NCI-H446 treated with DMSO at 0.1 percent for 48 hours (cell line): ENCODE results near the gene BCAR1.
"Not testable (repeated sequence)": the region's sequence is repeated elsewhere in the genome, so short reads cannot be mapped to it uniquely, and the experiment has no call there.

Experiments used
- DNase-seq: peaks from one replicate; lab custom pipeline; 2025; lab: John Stamatoyannopoulos, UW

The BCAR1 gene

DNA sequence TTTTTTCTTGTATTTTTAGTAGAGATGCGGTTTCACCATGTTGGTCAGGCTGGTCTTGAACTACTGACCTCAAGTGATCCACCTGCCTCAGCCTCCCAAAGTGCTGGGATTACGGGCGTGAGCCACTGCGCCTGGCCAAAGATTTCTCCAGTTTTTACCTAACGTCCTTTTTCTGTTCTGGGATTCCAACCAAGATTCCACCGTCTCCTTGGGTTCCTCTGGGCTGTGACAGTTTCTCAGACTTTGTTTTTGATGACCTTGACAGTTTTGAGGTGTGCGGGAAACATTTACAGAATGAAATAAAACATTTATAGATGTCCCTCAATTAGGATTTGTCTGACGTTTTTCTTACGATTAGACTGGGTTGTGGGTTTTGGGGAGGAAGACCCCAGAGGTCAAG, 17.9 kb upstream of the BCAR1 start:
- DNase-seq, result not testable (repeated sequence)

DNA sequence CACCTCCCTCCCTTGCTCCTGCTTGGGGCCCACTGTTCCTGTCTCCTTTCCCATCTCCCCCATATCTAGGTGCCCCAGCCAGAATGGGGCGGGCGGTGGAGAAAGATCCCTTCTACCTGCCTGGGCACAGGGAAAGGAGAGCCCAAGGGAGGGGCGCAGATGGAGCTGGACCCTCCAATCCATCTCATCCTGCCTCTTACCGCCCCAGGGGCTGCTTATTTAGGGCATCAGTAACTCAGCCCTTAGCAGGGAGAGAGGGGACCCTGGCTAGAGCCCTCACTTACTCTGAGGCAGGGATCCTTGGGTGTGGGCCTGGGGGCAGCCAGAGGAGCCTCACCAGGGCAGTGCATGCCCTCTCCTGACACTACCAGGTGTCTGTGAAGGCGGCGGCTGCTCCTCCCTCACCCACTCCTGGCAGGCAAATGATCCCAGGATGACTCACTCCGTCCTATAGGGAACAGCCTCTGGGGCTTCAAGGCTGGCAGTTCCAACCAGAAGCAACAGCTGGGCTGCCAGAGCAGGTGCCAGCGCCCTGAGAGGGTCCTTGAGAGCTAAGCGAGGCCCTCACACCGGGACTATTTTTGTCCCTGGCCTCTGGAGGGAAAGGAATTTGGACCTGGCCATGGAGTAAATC, 16.3 kb upstream of the BCAR1 start:
- peak; percentile 82 for DNase-seq

DNA sequence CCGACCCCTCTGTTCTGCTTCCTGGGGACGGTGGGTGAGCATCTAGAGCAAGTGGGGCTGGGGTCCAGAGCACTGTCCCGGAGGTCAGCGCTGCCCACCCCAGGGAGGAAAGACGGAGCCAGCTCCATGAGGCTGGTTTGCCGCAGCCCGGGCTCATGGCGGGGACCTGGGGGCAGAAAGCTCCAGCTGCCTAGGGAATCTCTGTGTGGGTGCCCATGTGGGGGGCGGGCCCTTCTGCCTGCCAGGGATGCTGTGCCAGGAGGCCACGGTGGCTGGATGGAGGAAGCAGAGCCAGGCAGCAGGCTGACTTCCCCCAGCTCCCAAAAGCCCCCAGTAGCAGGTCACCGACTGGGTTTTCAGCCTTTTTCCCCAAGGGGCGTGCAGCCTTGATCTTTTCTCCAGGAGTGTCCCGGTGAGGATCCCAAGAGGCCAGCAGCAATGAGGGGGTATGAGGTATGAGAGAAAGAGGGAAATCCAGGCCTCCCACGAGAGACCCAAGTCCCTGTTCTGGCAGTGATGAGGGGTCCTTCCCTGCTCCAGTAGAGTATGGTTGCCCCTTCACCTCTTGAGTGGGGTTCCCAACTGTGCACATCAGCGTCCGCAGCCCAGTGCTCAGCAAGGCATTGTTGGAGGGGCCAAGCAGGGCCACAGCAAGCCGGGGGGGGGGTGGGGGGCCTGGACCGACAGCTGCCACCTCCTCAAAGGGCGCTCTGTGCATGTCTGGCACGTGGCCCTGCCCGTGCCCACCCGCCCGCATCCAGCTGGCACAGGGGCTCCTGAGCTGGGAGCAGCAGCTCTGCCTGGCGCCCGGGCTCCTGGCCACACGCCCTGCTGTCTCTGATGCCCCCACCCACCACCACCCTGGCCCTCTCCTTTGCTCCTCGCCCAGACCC, 15.6 kb upstream of the BCAR1 start:
- DNase-seq, result peak; percentile 65

DNA sequence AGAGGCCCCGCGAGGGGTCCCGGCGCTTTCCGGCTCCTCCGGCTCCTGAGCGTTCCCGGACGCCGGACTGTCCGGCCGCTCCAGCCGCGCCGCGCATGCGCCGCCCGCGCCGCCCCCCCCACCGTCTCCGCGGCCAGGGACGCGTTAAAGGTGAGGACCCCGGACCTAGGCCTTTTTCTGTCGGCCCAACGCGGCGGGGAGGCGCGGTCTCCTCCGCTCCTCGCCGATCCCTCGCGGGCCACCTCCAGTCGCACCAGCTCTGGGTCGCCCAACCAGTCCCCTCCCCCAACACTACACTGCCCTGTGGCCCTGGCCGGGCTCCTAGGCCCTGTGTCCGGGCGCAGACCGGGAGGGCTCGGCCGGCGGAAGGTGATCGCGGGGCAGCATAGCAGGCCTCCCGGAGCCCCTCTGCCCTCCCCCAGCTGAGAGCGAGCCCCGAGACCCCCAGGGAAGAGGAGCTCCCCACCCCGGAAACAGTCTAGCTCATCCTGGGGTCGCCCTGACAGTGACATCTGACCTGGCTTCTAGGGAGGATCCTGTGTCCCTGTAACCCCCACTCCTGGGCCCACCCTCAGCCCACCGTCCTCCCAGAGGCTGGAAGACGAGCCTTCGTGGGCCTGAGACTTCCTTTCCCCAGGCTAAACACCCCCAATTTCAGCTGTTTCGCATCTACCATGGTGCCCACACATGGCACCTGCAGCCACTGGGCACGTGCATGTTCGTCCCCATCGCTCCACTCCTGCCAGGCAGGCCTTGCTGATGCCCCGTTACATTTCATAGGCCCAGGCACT, 14.7 kb upstream of the BCAR1 start:
- DNase-seq, result no peak

DNA sequence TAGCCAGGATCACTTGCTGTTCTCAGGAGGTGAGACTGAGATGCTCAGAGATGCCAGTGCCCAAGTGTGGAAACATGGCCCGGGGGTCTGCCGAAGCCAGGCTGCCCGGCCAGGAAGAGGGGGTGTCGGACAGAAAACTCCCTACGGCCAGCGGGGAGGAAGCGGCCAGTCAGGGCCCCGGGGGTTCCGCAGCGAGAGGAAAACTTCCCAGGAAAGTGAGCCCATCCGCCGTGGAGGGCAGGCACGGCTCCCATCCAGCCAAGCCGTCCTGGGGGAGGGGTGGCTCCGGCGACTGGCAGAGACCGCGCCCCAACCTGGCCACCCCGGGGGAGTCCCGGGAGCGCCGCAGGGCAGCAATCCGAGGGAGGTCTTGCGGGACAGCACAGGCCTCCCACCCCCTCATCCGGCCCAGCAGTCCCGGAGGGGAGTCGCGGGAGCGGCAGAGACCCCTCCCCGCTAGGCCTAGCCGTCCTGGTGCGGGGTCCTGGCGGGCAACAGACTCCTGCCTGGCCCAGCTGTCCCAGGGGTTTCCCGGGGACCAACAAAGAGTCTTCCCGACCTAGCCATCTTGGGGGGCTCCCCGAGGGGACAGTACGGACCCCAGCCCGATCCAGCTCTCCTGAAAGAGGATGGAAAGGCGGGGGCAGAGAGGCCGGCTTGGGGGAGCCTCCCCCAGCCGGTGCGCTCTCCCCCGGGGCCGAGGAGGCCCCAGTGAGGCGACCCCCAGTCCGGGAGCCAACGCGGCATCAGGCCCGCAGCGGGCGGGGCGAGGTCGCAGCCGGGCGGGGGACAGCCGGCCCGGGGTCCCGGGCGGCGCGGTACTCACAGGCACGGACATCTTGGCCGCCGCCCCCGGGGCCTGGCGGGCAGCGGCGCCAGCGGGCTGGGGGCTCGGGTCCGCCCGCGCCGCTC, 13.8 kb upstream of the BCAR1 start:
- DNase-seq, result no peak

DNA sequence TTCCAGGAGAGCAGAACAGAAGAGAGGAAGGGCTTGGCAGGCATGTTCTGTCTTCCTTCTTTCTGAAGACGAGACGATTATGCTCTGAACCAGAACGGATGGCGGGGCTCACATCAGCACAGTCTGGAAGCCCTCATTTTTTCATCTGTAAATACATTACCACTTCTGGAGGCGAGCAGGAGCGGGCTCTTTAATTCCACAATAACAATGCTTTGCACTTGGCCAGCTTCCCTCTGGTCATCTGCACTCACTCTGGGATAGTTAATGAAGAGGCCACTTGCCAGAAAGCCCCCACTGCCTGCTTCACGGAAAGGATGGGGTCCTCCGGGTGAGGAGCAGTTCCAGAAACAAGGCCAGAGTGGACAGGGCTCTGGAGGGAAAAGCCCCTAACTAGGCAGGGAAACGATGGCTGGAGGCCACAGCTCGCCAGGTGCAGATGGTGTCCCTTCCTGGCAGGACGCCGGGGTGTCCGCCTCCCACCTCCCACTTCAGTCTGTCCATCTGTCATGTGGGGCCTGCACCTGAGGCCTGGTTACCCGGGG, 13.1 kb upstream of the BCAR1 start:
- DNase-seq, result peak; percentile 46

DNA sequence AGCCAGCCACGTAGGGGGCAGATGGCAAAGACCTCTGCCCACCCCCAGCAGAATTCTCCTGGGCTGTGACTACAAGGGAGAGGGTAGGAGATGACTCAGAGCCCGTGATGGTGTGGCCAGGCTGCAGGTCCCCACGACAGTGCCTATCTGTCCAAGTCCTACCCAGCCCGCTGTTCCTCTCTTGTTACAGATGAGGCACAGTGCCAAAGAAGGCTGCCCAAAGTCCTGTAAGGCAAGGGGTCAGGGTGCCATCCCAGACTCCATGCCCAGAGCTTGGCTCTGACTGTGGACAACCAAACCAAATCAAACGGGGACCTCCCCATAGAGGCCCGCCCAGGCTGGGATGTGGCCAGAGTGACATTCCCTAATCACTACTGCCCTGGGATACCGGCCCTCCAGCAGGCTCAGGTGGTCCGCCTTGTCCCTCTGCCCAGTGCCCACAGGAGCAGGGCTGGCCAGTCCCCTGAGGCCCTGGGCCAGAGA, 12.6 kb upstream of the BCAR1 start:
- peak; percentile 46 for DNase-seq

DNA sequence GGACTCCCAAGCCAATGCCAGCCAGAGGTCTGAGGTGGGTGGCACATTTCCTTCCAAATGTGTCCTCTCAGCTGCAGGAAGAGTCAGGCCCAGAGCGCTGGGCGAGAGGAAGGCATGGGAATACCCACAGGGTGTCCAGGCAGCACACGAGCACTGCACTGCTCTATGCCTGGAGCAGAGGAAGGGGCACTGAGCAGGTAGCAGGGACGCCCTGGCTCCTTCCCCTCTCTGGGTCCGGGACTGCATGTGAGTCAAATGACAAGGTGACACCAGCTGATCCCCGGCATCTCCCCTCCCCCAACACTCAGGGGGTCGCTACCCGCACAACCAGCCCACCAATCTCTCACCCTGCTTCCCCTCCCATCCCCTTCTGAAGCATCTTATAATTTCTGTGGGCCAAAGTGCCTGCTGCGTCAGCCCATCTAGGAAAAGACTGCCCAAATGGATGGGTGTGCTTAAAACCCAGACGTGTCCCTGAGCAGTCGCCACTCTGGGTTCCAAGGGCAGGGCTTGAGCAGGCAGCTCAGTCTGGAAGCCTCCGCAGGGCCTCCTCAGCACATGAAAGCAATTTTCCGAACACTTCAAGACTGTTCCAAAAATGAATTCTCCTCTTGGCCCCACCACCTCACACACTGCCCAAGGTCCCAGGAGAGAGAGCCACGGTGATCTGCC, 12.0 kb upstream of the BCAR1 start:
- DNase-seq, result no peak

DNA sequence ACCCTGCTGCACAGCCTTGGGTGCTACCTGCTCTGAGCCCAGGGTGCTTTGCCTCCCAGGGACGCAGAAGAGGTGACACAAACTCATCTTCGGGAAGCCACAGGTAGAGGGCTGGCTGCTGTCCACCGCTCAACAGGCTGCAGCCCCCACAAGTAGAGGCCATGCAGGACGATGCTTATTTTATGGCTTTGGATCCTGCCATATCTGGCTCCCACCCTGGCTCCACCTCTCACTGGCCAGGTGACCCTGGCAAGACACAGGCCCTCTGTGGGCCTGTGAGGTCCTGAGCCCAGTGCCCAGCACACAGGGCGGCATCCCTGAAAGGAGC, 11.3 kb upstream of the BCAR1 start:
- no peak for DNase-seq

DNA sequence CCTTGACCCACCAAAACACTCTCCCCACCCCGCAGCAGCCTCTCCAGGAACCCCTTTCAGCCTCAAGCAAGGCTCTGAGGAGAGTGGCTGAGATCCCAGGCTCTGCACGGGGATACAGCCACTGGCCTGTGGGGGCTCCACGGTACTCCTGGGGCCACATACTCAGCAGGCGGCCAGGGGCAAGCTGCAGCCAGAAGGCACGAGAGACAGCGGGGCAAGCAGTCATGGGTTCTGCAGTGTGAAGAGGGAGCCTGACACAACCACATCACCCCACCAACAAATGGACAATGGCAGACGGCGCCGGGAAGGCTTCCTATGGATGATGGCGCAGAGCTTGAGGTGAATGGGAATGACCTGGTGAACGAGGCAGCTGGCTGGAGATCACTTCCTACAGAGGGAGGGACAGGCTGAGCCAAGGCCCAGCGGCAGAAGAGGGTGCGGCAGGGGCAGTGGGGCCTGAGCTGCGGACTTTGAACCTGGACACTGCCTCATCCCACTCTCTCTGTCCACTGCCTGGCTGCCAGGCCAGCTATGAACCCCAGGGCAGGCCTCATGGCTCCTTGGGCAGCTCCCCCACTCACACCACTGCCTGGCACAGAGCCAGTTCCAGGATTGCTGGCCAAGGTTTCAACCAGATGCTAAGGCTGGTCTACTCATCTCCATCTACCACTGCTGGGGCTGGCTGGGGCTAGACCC, 10.8 kb upstream of the BCAR1 start:
- no peak for DNase-seq

DNA sequence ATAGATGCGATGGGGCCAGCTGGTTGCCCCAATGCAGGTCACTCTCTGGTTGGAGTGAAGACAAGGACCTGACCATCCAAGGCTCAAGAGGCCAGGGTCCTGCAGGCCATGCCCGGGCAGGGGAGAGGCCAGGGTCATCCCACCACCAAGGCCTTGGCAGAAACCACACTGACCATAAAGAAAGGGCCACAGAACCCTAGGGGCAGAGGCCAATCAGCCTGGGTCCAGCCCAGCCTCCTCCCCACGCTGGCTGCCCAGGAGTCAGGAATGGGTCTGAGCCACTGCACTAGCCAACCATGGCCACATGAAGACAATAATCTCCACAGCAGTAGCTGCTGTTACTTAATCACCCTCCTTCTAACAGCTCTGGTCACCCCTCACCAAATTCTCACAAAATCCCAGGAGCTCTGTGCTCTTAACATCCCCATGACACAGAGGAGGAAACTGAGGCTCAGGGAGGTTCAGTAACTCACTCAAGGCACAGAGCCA, 10.2 kb upstream of the BCAR1 start:
- no peak for DNase-seq

DNA sequence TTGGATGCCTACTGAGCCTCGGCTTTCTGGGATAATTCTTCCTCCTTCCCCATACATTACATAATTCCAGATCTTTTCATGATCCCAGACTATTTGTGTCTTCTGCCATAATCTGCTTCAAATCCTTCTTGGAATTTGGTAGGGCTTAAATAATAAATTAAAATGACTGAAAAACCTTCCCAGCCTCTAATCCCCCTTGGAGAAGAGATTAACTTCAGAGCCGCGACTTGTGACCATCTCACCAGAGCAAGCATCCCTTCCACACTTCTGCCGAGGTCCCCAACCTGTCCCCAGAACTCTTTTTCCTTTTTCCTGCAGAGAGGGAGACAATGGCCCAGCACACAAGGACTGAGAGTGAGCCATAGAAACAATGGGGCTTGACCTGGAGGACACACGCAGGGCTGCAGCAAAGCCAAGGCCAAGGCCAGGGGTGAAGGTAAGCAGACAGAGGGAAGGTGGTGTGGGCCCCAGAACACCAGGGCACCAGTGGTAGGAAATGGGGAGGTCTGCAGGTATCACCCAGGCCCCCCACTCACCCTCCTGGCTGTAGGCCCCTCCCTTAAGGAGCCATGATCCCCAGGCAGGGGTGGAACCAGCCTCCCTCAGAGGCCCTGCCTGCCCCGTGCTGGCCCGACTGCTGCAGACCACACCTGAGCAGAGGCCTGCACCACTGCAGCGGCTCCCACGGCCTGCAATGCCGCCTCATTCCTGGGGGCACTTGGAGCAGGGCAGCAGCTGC, 9.6 kb upstream of the BCAR1 start:
- no peak for DNase-seq

DNA sequence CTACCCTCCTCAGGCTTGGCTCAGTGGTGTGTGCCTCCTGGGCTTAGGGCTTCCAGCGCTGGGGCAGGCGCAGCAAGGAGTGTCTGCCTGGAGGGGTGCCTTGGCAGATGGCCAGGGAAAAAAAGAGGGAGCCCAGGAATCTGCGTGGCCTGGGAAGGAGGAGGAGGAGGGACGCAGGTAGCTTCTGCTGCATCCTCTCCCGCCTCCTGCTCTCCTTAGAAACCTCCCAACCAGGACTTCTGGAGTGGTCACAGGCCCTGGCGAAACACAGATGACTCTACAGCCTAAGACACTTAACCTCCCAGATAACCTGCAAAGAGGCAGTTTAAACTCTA, 7.3 kb upstream of the BCAR1 start:
- DNase-seq, result no peak

DNA sequence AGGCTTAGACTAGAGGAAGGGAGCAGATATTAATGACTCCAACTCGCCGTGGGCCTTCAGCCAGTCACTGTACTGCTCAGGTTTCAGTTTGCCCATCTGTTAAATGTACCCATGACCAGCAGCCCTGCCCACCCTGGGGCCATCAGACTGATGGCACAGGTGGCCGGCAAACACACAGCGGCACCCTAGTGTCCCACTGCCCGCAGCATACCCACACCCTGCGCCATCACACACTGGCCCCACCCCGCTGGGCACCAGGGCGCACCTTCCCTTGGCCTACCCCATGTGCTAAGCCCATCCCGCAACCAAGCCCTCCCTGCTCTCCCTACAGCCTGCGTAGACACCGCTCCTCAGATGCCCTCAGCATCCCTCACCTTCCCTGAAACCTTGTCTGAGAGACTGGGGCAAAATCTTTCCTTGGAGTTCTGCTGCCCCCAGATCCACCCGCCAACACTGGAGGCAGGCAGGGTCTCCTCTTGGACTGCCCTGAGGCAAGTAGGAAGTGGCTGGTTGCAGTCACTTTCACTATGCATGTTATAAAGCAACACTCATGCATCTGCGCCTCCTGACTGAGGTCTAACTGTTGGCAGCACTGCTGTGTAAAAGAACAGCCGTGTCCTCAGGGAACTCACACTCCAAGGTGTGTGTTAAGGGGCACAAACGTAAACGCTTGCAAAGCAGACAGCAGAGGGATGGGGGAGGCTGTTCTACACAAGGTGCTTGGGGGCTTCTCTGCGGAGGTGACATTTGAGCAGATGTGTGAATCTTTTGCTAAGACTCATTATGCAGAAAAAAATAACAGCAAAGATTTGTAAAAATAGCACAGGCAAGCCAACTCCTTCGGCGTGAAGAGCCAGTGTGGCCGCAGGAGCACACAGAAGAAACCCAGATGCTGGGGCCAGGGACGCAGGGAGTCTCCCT, 6.7 kb upstream of the BCAR1 start:
- no peak for DNase-seq

DNA sequence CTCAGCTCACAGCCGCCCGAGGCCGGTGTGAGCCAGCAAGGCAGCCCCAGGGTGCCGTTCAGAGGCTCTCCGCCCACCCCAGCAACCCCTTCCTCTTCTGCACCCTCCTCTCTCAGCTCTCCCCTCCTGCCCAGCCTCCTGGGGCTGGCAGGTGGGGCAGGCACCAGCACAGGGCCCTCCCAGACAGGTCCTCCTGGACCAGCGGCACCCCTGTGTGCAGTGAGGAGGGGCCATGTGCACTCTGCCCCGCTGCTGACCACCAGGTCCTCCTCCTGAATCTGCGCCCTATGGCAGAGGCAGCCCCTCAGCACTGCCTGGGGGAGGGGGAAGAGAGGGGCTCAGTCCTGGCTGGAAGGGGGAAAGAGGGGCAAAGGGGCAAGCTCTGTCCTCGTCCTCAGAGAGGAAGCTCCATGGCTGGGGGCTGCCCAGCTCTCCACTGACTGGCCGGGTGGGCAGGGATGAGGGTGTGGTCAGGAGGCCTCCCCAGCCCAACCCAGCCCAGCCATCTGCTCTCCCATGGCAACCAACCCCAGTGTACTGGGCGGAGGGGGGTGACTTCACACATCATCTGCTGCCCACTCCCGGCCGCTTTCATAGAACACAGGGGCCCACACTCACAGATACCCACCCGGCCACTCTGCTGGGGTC, 5.4 kb upstream of the BCAR1 start:
- DNase-seq, result no peak

DNA sequence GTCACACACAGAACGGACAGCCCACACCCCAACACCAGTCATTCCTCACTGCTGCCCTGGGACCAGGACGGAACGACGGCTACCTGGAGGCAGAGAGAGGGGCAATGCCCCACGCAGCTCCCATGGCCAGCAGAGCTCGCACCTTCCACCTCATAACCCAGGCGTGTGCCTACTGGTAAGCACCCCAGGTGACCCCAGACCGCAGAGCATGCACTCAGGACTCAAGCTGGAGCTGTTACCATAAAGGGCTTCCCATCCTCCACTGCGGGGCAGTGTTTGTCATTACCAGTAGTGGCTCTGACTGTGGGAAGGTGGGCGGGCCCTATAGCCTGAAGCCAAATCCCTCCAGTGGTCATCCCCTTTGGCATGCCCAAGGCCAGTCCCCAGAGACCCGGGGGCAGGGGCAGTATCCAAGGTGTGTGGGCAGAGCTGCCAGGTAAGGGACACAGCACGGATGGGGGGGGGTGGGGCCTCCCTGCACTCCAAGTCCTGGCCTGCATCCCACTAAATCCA, 4.7 kb upstream of the BCAR1 start:
- DNase-seq, result no peak

DNA sequence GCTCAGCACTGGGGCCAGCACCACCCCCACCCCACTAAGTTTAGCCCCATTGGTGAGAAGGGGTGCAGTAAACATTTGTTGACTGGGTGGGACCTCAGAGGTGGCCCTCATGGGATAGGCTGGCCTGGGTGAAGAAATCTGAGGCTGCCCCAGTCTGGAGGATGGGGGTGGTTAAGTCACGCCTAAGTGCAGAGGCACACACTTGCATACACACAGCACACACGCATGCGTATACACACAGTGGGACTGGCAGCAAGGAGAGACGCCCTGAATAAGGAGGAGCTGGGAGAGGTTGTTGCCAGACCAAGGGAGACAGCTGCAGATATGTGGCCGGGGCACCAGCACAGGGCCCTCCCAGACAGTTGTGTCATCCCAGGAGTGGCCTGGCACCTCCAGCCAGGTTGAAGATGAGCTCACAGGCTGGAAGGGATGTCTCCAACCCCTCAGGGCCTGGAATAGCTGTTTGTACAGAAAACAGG, 3.0 kb upstream of the BCAR1 start:
- no peak for DNase-seq
